Measurements from ENCODE around the gene NHLRC2.

DNA sequence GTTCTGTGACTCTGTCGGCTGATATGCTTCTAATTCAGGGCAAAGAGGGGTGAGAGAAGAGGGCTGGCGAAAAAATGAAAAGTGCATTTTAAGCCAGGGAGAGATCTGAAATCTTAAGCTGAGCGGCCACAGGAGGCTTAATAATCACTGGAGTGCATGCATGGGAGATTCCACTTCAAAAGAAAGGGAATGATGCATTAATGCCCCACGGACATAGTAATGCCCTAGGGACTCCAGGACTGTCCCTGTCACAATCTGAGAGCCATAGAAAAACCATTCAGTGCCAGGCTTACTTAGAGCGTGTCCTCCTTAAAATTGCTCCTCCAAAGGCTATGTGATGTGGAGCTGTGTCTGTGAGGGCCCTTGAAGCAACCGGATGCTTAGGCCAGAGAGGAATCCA is 75.1 kb downstream of the NHLRC2 start:
- TF ChIP-seq, protein P1, sequence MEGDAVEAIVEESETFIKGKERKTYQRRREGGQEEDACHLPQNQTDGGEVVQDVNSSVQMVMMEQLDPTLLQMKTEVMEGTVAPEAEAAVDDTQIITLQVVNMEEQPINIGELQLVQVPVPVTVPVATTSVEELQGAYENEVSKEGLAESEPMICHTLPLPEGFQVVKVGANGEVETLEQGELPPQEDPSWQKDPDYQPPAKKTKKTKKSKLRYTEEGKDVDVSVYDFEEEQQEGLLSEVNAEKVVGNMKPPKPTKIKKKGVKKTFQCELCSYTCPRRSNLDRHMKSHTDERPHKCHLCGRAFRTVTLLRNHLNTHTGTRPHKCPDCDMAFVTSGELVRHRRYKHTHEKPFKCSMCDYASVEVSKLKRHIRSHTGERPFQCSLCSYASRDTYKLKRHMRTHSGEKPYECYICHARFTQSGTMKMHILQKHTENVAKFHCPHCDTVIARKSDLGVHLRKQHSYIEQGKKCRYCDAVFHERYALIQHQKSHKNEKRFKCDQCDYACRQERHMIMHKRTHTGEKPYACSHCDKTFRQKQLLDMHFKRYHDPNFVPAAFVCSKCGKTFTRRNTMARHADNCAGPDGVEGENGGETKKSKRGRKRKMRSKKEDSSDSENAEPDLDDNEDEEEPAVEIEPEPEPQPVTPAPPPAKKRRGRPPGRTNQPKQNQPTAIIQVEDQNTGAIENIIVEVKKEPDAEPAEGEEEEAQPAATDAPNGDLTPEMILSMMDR (IDR thresholded peaks at IDR 0.05; ENCODE audit: extremely low read depth in 1 of 2, insufficient read depth in 1 of 2, low read depth in 1 of 2, low read length in 2 of 2), result no peak
- TF ChIP-seq POLR2AphosphoS5 (IDR thresholded peaks at IDR 0.05; ENCODE audit: insufficient read depth, low read depth, low read length) (no peak), MYC (IDR thresholded peaks at IDR 0.05; ENCODE audit: low read depth, low read length) (no peak), EZH2 (IDR thresholded peaks at IDR 0.05; ENCODE audit: borderline replicate concordance, low read depth, low read length, severe bottlenecking) (no peak), GATA2 (IDR thresholded peaks at IDR 0.05; ENCODE audit: insufficient read depth, insufficient read length, low read depth, low read length) (no peak), POLR2A (IDR thresholded peaks at IDR 0.05; ENCODE audit: low read depth, low read length) (no peak), JUN (IDR thresholded peaks at IDR 0.05; ENCODE audit: borderline replicate concordance, insufficient read depth, insufficient read length, low read depth) (no peak)
- TF ChIP-seq, protein P2, sequence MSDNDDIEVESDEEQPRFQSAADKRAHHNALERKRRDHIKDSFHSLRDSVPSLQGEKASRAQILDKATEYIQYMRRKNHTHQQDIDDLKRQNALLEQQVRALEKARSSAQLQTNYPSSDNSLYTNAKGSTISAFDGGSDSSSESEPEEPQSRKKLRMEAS (IDR thresholded peaks at IDR 0.05; ENCODE audit: insufficient read depth, insufficient read length), result no peak

Data from endothelial cell of umbilical vein (primary cell).